ENCODE data around the gene FGF18. TPM values are rescaled to one million over a fixed set of nuclear protein-coding genes. Genes with fewer than 3 reads are reported as not detected.

The FGF18 gene
- total RNA-seq, 1 donor from 2014 or later, result 6.9 TPM

GRCh38 chr5:171459839-171460238 is 40.4 kb downstream of the FGF18 start:
- Histone ChIP-seq H3K27ac (no peak overlapping the region), H3K4me3 (no peak overlapping the region), H3K9me3 (no peaks in the 10 kb centered on the region), H3K36me3 (no peaks in the 10 kb centered on the region), H3K27me3 (no peaks in the 10 kb centered on the region), H3K4me1 (no peaks in the 10 kb centered on the region)
- DNase-seq (ENCODE audit: low spot score in 2 of 2), result no peak
- TF ChIP-seq CTCF (IDR thresholded peaks at IDR 0.05), result no peak
- intact Hi-C loops (cut with DNase I), result no loop called here

- H3K4me1 ChIP-seq, result no peaks in the 10 kb centered on the region
- H3K27ac ChIP-seq, result no peak overlapping the region
- no peak for DNase-seq (ENCODE audit: low spot score in 2 of 2)
- H3K9me3 ChIP-seq, result no peaks in the 10 kb centered on the region
- intact Hi-C loops (cut with DNase I), result no loop called here
- no peaks in the 10 kb centered on the region for H3K36me3 ChIP-seq
- H3K27me3 ChIP-seq, result no peaks in the 10 kb centered on the region
- TF ChIP-seq CTCF (IDR thresholded peaks at IDR 0.05), result no peak
- no peak overlapping the region for H3K4me3 ChIP-seq
Observed at GRCh38 chr5:171462136-171462927, 42.9 kb downstream of the FGF18 start.

GRCh38 chr5:171462928-171463861 is 43.7 kb downstream of the FGF18 start:
- no peaks in the 10 kb centered on the region for H3K9me3 ChIP-seq
- no peaks in the 10 kb centered on the region for H3K4me1 ChIP-seq
- no peak for TF ChIP-seq CTCF (IDR thresholded peaks at IDR 0.05)
- DNase-seq (ENCODE audit: low spot score in 2 of 2), result no peak
- H3K27me3 ChIP-seq, result no peaks in the 10 kb centered on the region
- H3K4me3 ChIP-seq, result no peak overlapping the region
- no peak overlapping the region for H3K27ac ChIP-seq
- no peaks in the 10 kb centered on the region for H3K36me3 ChIP-seq
- intact Hi-C loops (cut with DNase I), result no loop called here

- Histone ChIP-seq H3K27me3 (no peaks in the 10 kb centered on the region), H3K4me3 (no peak overlapping the region), H3K36me3 (no peaks in the 10 kb centered on the region), H3K9me3 (no peaks in the 10 kb centered on the region), H3K27ac (no peak overlapping the region), H3K4me1 (no peaks in the 10 kb centered on the region)
- no peak for TF ChIP-seq CTCF (IDR thresholded peaks at IDR 0.05)
- no peak for DNase-seq (ENCODE audit: low spot score in 2 of 2)
- intact Hi-C loops (cut with DNase I), result no loop called here
Observed at GRCh38 chr5:171463862-171464229, 44.4 kb downstream of the FGF18 start.

- H3K4me1 ChIP-seq, result no peaks in the 10 kb centered on the region
- no peaks in the 10 kb centered on the region for H3K9me3 ChIP-seq
- H3K36me3 ChIP-seq, result no peaks in the 10 kb centered on the region
- TF ChIP-seq CTCF (IDR thresholded peaks at IDR 0.05), result no peak
- H3K27ac ChIP-seq, result no peak overlapping the region
- H3K4me3 ChIP-seq, result no peak overlapping the region
- no peak for DNase-seq (ENCODE audit: low spot score in 2 of 2)
- intact Hi-C loops (cut with DNase I), result no loop called here
- H3K27me3 ChIP-seq, result no peaks in the 10 kb centered on the region
Observed at GRCh38 chr5:171464829-171465228, 45.4 kb downstream of the FGF18 start.
